Measurements from ENCODE around the gene TXNL4B. TPM values are rescaled to one million over a fixed set of nuclear protein-coding genes. Genes with fewer than 3 reads are reported as not detected.

Gene TXNL4B
- total RNA-seq, 2 experiments from 2014 or later = 14.0 to 16.4 TPM

GRCh38 chr16:72109300-72109699 lies 15.9 kb upstream of the TXNL4B start:
- DNase-seq (no peak), ATAC-seq (no peak)
- Mint-ChIP-seq H3K4me1 (no peaks in the 10 kb centered on the region), H3K36me3 (peaks cover 56% of the 10 kb centered on the region), H3K4me3 (no peak overlapping the region), H3K9me3 (ENCODE audit: low read depth) (no peaks in the 10 kb centered on the region), H3K27me3 (no peaks in the 10 kb centered on the region), H3K27ac (no peak overlapping the region)
- CTCF ChIA-PET = no interaction called here

GRCh38 chr16:72108353-72109102 lies 15.1 kb upstream of the TXNL4B start:
- Mint-ChIP-seq H3K4me1 (no peaks in the 10 kb centered on the region), H3K27ac (no peak overlapping the region), H3K27me3 (no peaks in the 10 kb centered on the region), H3K36me3 (peaks cover 62% of the 10 kb centered on the region), H3K9me3 (ENCODE audit: low read depth) (no peaks in the 10 kb centered on the region), H3K4me3 (no peak overlapping the region)
- ATAC-seq (no peak), DNase-seq (no peak)
- CTCF ChIA-PET = no interaction called here

GRCh38 chr16:72107371-72107770 lies 14.0 kb upstream of the TXNL4B start:
- H3K27me3 Mint-ChIP-seq = no peaks in the 10 kb centered on the region
- H3K4me1 Mint-ChIP-seq = no peaks in the 10 kb centered on the region
- peaks cover 63% of the 10 kb centered on the region for H3K36me3 Mint-ChIP-seq
- ATAC-seq (no peak), DNase-seq (no peak)
- H3K4me3 Mint-ChIP-seq = no peak overlapping the region
- CTCF ChIA-PET = no interaction called here
- H3K9me3 Mint-ChIP-seq (ENCODE audit: low read depth) = no peaks in the 10 kb centered on the region
- no peak overlapping the region for H3K27ac Mint-ChIP-seq

- DNase-seq (no peak), ATAC-seq (no peak)
- Mint-ChIP-seq H3K27ac (no peak overlapping the region), H3K27me3 (no peaks in the 10 kb centered on the region), H3K4me3 (no peak overlapping the region), H3K9me3 (ENCODE audit: low read depth) (no peaks in the 10 kb centered on the region), H3K36me3 (peaks cover 60% of the 10 kb centered on the region), H3K4me1 (no peaks in the 10 kb centered on the region)
- CTCF ChIA-PET = interaction anchor here (1.2 kb wide), 1 partner anchor 19 kb away, joined by 3 read pairs; no protein-coding TSS in a partner anchor
Observed at GRCh38 chr16:72105978-72106377, 12.6 kb upstream of the TXNL4B start.

- Mint-ChIP-seq H3K9me3 (ENCODE audit: low read depth) (no peaks in the 10 kb centered on the region), H3K27ac (no peak overlapping the region), H3K27me3 (no peaks in the 10 kb centered on the region), H3K4me1 (no peaks in the 10 kb centered on the region), H3K4me3 (no peak overlapping the region), H3K36me3 (peaks cover 60% of the 10 kb centered on the region)
- CTCF ChIA-PET = interaction anchor here (1.2 kb wide), 1 partner anchor 20 kb away, joined by 3 read pairs; no protein-coding TSS in a partner anchor
- ATAC-seq (no peak), DNase-seq (no peak)
Observed at GRCh38 chr16:72104905-72105304, 11.5 kb upstream of the TXNL4B start.

GRCh38 chr16:72101195-72101594 lies 7.8 kb upstream of the TXNL4B start:
- Mint-ChIP-seq H3K9me3 (ENCODE audit: low read depth) (no peaks in the 10 kb centered on the region), H3K4me3 (no peak overlapping the region), H3K27me3 (no peaks in the 10 kb centered on the region), H3K4me1 (peaks cover 4% of the 10 kb centered on the region), H3K36me3 (peaks cover 55% of the 10 kb centered on the region), H3K27ac (no peak overlapping the region)
- ATAC-seq (no peak), DNase-seq (no peak)
- CTCF ChIA-PET = no interaction called here

- CTCF ChIA-PET = interaction anchor here (1.3 to 2.0 kb wide), 3 partner anchors 9 to 33 kb away, joined by 3 to 6 read pairs (median 5); no protein-coding TSS in a partner anchor
- DNase-seq = peak; percentile 67
- Mint-ChIP-seq H3K9me3 (ENCODE audit: low read depth) (no peaks in the 10 kb centered on the region), H3K36me3 (peaks cover 47% of the 10 kb centered on the region), H3K4me1 (peaks cover 15% of the 10 kb centered on the region), H3K27me3 (no peaks in the 10 kb centered on the region), H3K4me3 (no peak overlapping the region), H3K27ac (no peak overlapping the region)
- ATAC-seq = peak; percentile 88
Observed at GRCh38 chr16:72099377-72099818, 6.0 kb upstream of the TXNL4B start.

- Mint-ChIP-seq H3K4me3 (no peak overlapping the region), H3K4me1 (peaks cover 15% of the 10 kb centered on the region), H3K27ac (no peak overlapping the region), H3K36me3 (peaks cover 43% of the 10 kb centered on the region), H3K27me3 (no peaks in the 10 kb centered on the region), H3K9me3 (ENCODE audit: low read depth) (no peaks in the 10 kb centered on the region)
- CTCF ChIA-PET = interaction anchor here (2.0 kb wide), 1 partner anchor 32 kb away, joined by 6 read pairs; no protein-coding TSS in a partner anchor
- DNase-seq = no peak
- no peak for ATAC-seq
Observed at GRCh38 chr16:72098936-72099335, 5.5 kb upstream of the TXNL4B start.

- Mint-ChIP-seq H3K27me3 (no peaks in the 10 kb centered on the region), H3K9me3 (ENCODE audit: low read depth) (no peaks in the 10 kb centered on the region), H3K4me1 (peaks cover 42% of the 10 kb centered on the region), H3K36me3 (peaks cover 28% of the 10 kb centered on the region), H3K4me3 (peak overlapping the region; percentile 98), H3K27ac (peak overlapping the region; percentile 96)
- DNase-seq = no peak
- ATAC-seq = no peak
- CTCF ChIA-PET = interaction anchor here (0.8 to 2.2 kb wide), 5 partner anchors 23 to 31 kb away, joined by 3 to 8 read pairs (median 4); no protein-coding TSS in a partner anchor
Observed at GRCh38 chr16:72094266-72094610, 818 bp upstream of the TXNL4B start.

GRCh38 chr16:72092832-72093447 lies 480 bp downstream of the TXNL4B start:
- DNase-seq = no peak
- Mint-ChIP-seq H3K27me3 (no peaks in the 10 kb centered on the region), H3K4me3 (peak overlapping the region; percentile 98), H3K4me1 (peaks cover 42% of the 10 kb centered on the region), H3K9me3 (ENCODE audit: low read depth) (no peaks in the 10 kb centered on the region), H3K36me3 (peaks cover 31% of the 10 kb centered on the region), H3K27ac (peak overlapping the region; percentile 96)
- CTCF ChIA-PET = interaction anchor here (0.8 to 2.2 kb wide), 2 partner anchors 26 to 32 kb away, joined by 4 to 8 read pairs; no protein-coding TSS in a partner anchor
- ATAC-seq = no peak

GRCh38 chr16:72091217-72091616 lies 2.2 kb downstream of the TXNL4B start:
- Mint-ChIP-seq H3K4me3 (peak overlapping the region; percentile 24), H3K36me3 (peaks cover 22% of the 10 kb centered on the region), H3K27ac (no peak overlapping the region), H3K4me1 (peaks cover 38% of the 10 kb centered on the region), H3K27me3 (no peaks in the 10 kb centered on the region), H3K9me3 (ENCODE audit: low read depth) (no peaks in the 10 kb centered on the region)
- CTCF ChIA-PET = interaction anchor here (1.3 to 1.8 kb wide), 2 partner anchors 9 to 130 kb away, joined by 5 to 6 read pairs; no protein-coding TSS in a partner anchor
- DNase-seq (no peak), ATAC-seq (no peak)

GRCh38 chr16:72085002-72085401 lies 8.4 kb downstream of the TXNL4B start:
- ATAC-seq (no peak), DNase-seq (no peak)
- Mint-ChIP-seq H3K9me3 (ENCODE audit: low read depth) (no peaks in the 10 kb centered on the region), H3K4me1 (peaks cover 2% of the 10 kb centered on the region), H3K27me3 (no peaks in the 10 kb centered on the region), H3K27ac (no peak overlapping the region), H3K4me3 (no peak overlapping the region), H3K36me3 (peaks cover 38% of the 10 kb centered on the region)
- CTCF ChIA-PET = no interaction called here

- no peak overlapping the region for H3K27ac Mint-ChIP-seq
- no peaks in the 10 kb centered on the region for H3K4me1 Mint-ChIP-seq
- CTCF ChIA-PET = no interaction called here
- ATAC-seq (no peak), DNase-seq (no peak)
- H3K27me3 Mint-ChIP-seq = no peaks in the 10 kb centered on the region
- H3K36me3 Mint-ChIP-seq = peaks cover 35% of the 10 kb centered on the region
- no peaks in the 10 kb centered on the region for H3K9me3 Mint-ChIP-seq (ENCODE audit: low read depth)
- H3K4me3 Mint-ChIP-seq = no peak overlapping the region
Observed at GRCh38 chr16:72084445-72084844, 9.0 kb downstream of the TXNL4B start.
